Upper lobe of left lung (tissue), 4 donors: Measurements from ENCODE around the gene PABPN1L.

Experiments used
- CTCF ChIP-seq, 6 experiments: fragments of 450-650 bp in 4 of 6; fragments of 200-600 bp in 2 of 6; sonication (generic) in 2 of 6; IDR thresholded peaks; one replicate each; pipeline ENCODE4 v1.5.1; 2016 to 2019; ENCODE audit warnings: antibody characterized with exemption in 6 of 6
- POLR2A ChIP-seq, 4 donors: fragments of 450-650 bp; IDR thresholded peaks; one replicate each; pipeline ENCODE4 v1.5.1; 2016 to 2017; ENCODE audit warnings: antibody characterized with exemption in 4 of 4, mild to moderate bottlenecking in 2 of 4

DNA sequence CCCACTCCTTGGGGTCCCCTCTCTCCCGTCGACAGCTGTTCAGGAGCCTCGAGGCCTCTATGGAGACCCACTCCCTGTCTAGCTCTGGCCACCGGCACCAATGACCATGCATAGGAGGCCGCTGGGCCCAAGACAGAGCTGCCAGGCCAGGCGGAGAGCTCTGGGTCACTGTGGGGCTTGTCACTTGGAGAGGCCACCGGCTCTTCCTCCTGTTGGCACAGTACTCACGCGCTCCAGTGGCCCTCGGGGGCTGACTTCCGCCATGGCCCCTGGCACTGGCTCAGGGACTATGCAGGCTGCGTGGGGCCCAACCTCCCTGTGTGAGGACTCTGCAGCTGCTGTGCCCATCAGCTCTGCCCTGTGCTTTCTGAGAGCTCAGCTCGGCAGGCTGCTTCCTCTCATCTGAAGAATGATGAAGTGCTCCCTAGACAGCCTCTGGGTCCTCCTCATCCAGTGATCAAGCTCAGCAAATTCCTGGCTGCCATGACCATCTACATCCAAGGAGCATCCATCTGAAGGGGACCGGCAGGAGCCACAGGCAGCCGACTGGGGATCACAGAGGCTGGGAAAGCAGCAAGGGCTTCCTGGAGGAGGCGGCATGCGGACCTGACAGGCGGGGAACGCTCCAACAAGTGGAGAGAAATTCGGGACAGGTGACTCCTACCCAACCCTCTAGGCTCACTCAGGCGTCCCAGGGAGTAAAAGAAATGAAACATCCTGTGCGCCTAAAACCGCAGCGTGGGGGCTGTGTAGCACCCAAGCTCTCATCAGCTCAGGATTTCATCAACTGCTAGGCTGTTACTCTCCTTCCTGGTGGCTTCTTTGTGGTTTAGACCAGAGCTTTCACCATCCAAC is 26.5 kb downstream of the PABPN1L start:
- TF ChIP-seq POLR2A (IDR thresholded peaks at IDR 0.05) (no peak), CTCF (IDR thresholded peaks at IDR 0.05) (no peak)
